Subcutaneous adipose tissue (tissue), 4 donors: ENCODE data around the gene DHH. TPM values are rescaled to one million over a fixed set of nuclear protein-coding genes. Genes with fewer than 3 reads are reported as not detected.

ENCODE experiments used
- total RNA-seq, 4 donors: library from RNA; depleted of rRNA; stranded (reverse); fragments of >200 nt; gene quantifications; one replicate each; pipeline ENCODE4 v1.1.0, GENCODE V29; 2016
- TF ChIP-seq, protein P1 (sequence below): fragments of 450-650 bp; IDR thresholded peaks from one replicate; pipeline ENCODE4 v1.5.1; 2016; ENCODE audit warnings: low read depth, mild to moderate bottlenecking, control low read depth, antibody characterized with exemption, moderate library complexity

DHH gene
- total RNA-seq, 4 donors from 2014 or later = 0.34 to 1.9 (median 0.46) TPM

DNA sequence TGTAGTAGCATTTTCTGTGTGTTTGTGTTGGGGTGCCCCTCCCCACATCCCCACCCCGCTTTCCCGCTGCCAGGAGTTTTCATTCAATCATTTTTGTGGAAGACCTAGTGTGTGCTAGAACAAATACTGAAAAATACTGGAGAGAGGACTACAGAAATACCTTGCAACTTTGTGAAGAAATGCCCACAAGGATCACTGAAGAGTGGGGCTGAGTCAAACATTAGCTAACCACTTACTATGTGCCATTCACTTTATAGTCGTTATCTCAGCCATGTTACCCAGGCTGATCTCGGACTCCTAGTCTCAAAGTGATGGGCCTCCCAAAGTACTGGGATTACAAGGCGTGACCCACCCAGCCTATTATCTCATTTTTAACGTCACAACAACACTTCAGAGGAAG is 16.6 kb upstream of the DHH start:
- TF ChIP-seq, protein P1, sequence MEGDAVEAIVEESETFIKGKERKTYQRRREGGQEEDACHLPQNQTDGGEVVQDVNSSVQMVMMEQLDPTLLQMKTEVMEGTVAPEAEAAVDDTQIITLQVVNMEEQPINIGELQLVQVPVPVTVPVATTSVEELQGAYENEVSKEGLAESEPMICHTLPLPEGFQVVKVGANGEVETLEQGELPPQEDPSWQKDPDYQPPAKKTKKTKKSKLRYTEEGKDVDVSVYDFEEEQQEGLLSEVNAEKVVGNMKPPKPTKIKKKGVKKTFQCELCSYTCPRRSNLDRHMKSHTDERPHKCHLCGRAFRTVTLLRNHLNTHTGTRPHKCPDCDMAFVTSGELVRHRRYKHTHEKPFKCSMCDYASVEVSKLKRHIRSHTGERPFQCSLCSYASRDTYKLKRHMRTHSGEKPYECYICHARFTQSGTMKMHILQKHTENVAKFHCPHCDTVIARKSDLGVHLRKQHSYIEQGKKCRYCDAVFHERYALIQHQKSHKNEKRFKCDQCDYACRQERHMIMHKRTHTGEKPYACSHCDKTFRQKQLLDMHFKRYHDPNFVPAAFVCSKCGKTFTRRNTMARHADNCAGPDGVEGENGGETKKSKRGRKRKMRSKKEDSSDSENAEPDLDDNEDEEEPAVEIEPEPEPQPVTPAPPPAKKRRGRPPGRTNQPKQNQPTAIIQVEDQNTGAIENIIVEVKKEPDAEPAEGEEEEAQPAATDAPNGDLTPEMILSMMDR = no peak

DNA sequence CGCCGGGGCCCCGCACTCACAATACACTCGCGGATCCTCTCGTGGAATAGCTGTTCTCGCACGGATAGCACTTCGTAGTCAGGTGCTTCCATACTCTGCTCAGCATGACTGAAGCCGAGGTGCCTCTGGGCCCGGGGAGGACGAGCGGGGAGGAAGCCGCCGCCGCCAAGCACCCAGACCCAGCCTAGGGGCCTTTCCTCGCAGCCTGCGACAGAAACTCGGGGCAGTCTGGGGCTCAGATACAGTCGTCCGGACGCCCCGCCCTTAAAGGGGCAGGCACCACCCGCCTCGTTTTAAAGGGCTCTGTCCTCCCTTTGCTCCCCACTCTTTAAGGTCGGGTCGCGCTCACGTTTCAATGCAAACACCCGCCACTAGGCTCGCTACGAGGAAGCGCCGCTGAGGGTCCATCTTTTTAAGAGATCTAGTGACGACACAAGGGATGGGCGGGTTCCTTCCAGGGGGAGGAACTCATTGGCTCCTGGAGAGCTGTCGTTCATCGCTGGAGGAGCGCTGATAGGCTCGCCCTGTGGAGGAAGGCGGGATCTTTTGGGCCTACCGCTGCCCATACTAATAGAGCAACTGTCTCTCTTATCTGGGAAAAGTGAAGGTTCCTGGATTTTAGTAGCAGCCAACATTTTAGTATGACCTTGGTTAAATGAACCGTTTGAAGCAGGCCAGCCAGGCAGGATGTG is 16.0 kb upstream of the DHH start, which contains the start of gene LMBR1L:
Gene LMBR1L, minus strand, starts transcription at position 384 of the 692 bp plus-strand sequence. Its CDS starts 292 bp downstream, at position 92.
- TF ChIP-seq, protein P1 = no peak

DNA sequence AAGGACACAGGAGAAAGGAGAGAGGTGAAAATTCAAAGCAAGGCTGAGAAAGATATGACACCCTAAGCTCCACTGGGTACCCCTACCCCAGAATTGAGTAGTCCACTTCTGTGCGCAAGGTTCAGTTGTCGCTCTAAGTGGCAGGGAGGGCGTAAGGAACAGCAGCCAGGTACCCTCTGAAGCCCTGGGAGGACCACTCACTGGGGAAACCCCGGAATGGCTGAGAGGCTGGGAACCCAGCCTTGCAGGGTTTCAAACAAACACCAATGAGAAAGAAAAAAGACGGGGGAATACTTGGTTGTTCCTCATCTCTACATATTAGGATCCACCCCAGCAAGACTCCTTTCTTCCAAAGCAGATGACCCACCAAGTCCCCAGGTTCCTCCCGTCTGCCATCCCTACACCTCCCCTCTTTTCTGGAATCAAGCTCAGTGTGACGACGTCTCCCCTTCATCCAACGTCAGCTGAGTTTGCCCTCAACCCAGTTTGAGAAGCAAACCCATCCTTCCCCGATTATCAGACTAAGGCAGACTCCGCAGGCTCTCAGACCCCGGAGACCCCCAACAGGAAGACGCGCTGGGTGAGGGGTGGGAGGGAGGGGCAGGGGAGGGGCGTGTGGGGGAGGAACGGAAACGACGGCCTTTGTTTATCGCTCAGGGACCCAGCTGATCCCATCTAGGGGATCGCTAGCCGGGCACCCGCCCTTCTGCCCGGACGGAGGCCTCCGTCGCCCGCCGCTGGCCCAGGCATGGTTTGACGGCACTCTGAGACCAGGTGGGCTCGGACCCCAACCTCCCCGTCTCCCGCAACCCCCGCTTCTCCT is 15.3 kb upstream of the DHH start:
- TF ChIP-seq, protein P1 = no peak

DNA sequence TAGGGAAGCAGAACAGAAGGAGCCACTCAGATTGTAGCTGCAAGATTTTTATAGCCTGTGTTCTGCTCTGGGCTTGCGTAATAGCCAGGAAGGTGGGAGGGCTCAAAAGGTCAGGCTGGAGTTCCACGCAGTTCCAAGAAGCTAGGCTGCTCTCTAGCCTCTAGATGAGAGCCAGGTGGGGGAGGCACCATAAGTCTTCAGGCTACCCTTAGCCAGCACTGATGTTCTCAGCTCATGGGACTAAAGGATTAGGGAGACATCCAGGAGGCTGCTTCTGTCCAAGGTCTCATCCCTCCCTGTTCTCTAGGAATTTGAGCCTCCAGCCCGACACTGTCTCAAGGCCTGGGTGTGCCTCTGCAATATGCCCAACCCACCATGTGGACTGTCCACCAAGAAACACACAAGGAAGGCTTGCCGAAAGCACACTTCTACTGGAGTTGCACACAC is 14.4 kb upstream of the DHH start:
- TF ChIP-seq, protein P1 = no peak

DNA sequence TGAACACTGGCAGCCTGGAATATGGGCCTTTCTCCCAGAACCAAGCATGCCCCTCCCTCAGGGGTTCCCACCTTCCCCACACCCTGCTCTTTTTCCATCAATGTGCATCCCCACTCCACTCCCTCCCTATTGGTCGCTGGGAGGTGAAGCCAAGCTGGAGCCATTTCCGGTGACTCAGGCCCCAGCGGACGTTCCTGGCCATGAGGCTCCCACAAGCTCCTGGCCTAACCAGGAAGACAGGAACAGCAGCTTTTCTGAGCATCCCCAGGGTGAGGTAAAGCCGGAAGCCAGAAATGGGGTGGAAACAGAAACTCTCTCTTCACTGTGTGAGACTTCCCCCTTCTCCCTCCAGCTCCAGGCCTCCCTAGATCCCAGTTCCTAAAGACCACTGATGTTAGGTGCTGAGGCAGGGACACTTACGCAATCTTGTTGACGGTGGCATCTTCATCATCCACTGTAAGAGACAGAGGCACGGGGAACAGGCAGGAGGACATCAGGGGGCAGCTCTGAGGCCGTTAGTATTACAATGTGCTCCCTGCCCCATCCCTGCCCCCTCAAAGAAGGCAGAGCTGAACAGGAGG is 11.0 kb upstream of the DHH start:
- TF ChIP-seq, protein P1 = no peak

DNA sequence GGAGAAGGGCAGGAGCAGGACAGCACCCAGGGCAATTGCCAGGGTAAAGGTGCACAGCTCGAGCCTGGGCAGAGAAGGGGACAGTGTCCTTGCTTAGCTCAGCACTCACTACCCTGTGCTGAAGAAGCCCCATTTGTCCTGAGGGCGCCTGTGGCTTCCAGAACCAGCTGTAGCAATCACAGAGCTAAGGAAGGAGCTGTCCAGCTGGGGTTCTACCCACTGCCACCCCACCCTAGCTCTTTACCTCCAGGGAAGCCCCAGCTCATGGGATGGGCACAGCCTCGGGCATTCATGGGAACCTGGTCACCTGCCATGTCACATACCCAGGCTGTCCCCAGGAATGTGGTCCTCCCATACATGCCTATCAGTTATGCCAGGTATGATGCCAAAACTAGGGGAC is 10.2 kb upstream of the DHH start:
- TF ChIP-seq, protein P1 = no peak

DNA sequence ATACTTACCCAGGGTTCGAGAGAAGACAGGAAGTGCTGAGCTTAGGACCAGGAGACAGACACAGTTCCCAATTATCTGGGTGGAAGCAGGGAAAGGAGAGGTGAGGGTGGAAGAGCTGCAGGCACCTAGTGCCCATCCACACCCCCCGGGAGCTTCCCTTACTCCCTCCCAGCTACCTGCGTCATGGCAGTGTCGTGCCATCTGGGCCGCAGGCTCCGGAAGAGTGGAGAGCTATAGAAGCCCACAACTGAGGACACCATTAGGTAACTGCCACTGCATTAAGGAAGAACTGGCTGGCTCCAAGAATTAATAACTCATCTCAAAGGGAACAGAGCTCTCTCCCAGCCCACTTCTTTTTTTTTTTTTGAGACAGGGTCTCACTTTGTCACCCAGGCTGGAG is 5.8 kb upstream of the DHH start:
- TF ChIP-seq, protein P1 = no peak
